ENCODE measurements around the gene TMEM11. TPM values are rescaled to one million over a fixed set of nuclear protein-coding genes. Genes with fewer than 3 reads are reported as not detected.
"Not testable (repeated sequence)": the region's sequence is repeated elsewhere in the genome, so short reads cannot be mapped to it uniquely, and the experiment has no call there.

TMEM11 gene
- total RNA-seq, 2 experiments from 2014 or later = 21.4 to 23.7 TPM

DNA sequence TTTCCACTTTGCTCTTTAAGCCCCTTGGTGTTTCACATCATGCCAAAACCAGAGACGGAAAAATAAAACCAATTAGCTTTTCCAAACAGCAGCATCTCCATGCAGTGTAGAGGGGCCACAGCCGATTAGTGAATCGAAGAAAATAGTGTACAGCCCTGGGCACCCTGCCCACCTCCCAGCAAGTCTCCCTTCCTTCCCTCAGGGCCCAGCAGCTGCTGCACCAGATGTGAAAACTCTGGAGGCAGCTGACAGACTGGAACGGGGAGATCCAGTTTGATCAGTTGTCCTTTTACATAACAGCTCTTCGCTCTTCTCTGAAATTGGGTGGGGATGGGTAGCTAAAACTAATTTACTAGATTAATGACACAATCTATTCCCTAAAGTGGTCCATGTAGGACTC lies 19.3 kb downstream of the TMEM11 start:
- POLR2A ChIA-PET = interaction anchor here (1.6 kb wide), 1 partner anchor 19 kb away, joined by 4 read pairs; the partner anchor contains the start of gene TMEM11
- H3K4me1 Mint-ChIP-seq = peaks cover 7% of the 10 kb centered on the region
- ATAC-seq (ENCODE audit: low read depth) (no peak), DNase-seq (no peak)
- H3K27me3 Mint-ChIP-seq = no peaks in the 10 kb centered on the region
- no peak overlapping the region for H3K27ac Mint-ChIP-seq
- H3K36me3 Mint-ChIP-seq = peaks cover 23% of the 10 kb centered on the region
- no peak overlapping the region for H3K4me3 Mint-ChIP-seq
- no peaks in the 10 kb centered on the region for H3K9me3 Mint-ChIP-seq

DNA sequence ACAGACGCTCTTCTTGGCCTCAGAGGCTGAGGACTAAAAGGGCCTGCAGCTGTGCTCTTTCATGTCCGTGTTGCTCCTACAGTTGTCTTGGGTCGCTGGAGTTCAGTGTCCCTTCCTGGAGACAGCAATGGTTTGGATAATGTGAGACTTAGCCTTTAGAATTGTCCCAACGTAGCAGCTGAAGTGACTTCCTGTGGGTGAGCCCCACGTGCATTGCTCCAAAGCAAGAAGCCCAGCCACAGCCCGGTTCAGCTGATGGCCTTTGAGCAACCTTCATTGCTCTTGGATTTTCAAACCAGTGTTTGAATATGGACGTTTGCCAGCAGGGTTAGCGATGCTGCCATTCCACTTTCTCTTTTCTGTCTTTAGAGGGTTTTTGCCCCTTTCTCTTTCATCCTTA lies 19.7 kb downstream of the TMEM11 start:
- Mint-ChIP-seq H3K36me3 (peaks cover 23% of the 10 kb centered on the region), H3K9me3 (no peaks in the 10 kb centered on the region), H3K4me3 (no peak overlapping the region), H3K27ac (no peak overlapping the region), H3K27me3 (no peaks in the 10 kb centered on the region), H3K4me1 (peaks cover 7% of the 10 kb centered on the region)
- DNase-seq = no peak
- POLR2A ChIA-PET = interaction anchor here (1.6 kb wide), 1 partner anchor 20 kb away, joined by 4 read pairs; the partner anchor contains the start of gene TMEM11
- ATAC-seq (ENCODE audit: low read depth) = no peak

DNA sequence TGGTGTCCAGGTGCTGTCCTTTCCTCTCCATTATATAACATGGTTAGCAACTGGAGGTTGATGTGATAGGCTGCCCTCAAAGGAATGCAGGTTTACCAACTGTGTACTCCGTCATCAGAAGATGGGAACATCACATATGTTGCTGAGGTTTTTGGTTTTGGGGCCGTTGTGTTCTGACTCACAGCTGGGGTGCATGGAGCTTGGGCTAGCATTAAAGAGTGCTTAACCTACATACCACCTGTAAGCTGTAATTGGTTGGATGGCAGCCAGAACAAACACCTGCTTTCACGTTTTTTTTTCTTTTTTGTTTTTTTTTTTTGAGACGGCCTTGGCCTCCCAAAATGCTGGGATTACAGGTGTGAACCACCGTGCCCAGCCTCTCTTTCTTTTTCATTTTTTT lies 20.9 kb downstream of the TMEM11 start:
- H3K27ac Mint-ChIP-seq = no peak overlapping the region
- peaks cover 7% of the 10 kb centered on the region for H3K4me1 Mint-ChIP-seq
- H3K9me3 Mint-ChIP-seq = no peaks in the 10 kb centered on the region
- POLR2A ChIA-PET = no interaction called here
- H3K36me3 Mint-ChIP-seq = peaks cover 17% of the 10 kb centered on the region
- DNase-seq = no peak
- no peak overlapping the region for H3K4me3 Mint-ChIP-seq
- H3K27me3 Mint-ChIP-seq = no peaks in the 10 kb centered on the region
- peak; percentile 33 for ATAC-seq (ENCODE audit: low read depth)

DNA sequence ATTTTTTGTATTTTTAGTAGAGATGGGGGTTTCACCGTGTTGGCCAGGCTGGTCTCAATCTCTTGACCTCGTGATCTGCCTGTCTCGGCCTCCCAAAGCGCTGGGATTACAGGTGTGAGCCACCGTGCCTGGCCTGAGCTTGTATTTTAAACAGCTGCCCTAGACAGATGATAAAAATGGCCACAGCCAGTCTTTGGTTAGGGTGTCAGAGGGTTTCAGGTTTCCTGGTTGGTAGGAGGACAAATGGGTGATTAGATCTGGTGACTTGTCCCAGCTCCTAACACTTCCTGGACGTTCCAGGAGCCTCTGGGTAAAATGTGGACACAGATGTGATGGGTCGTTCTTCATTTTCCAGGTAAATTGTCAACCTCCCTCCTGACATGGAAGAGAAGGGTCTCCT lies 21.5 kb downstream of the TMEM11 start:
- H3K4me1 Mint-ChIP-seq; H3K4me3 Mint-ChIP-seq; ATAC-seq (ENCODE audit: low read depth); POLR2A ChIA-PET; H3K27ac Mint-ChIP-seq; H3K9me3 Mint-ChIP-seq; DNase-seq; H3K27me3 Mint-ChIP-seq: not testable (repeated sequence)
- H3K36me3 Mint-ChIP-seq = peaks cover 15% of the 10 kb centered on the region

DNA sequence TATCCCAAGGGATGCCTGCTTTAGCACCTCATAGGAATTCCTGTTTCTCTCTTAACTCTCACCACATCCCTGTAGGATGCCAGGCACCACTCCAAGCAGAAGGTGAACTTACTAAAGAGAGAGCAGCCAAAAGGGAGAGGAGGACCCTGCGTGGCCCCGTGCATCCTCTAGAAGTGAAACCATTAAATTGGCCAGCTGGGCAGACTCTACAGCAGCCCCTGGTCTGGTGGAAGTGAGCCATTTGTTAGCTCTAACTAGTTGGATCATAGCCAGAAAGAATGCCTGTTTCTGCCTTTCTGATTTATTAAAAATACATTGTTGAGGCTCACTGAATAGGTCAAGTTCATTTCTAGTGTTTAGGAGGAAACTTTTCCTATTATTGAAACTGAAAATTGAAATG lies 22.3 kb downstream of the TMEM11 start:
- POLR2A ChIA-PET = no interaction called here
- DNase-seq (no peak), ATAC-seq (ENCODE audit: low read depth) (no peak)
- no peak overlapping the region for H3K27ac Mint-ChIP-seq
- peaks cover 13% of the 10 kb centered on the region for H3K36me3 Mint-ChIP-seq
- H3K9me3 Mint-ChIP-seq = no peaks in the 10 kb centered on the region
- H3K4me3 Mint-ChIP-seq = no peak overlapping the region
- H3K27me3 Mint-ChIP-seq = no peaks in the 10 kb centered on the region
- H3K4me1 Mint-ChIP-seq = peaks cover 7% of the 10 kb centered on the region

DNA sequence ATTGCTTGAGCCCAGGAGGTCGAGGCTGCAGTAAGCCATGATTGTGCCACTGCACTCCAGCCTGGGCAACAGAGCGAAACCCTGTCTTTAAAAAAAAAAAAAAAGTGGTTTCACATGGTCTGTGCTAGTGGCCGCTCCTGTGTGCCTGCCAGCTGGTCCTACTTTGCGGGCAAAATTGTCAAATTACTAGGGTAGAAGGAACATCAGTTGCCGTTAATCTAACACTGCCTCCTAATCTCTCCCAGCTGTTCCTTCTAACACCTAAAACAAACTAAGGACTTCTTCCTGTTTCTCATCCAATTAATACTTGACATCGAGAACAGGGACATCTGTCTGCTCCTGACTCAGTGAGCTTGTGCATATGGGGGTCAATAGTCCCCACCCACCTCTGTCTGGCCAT lies 23.9 kb downstream of the TMEM11 start:
- peaks cover 13% of the 10 kb centered on the region for H3K36me3 Mint-ChIP-seq
- DNase-seq (no peak), ATAC-seq (ENCODE audit: low read depth) (no peak)
- peaks cover 10% of the 10 kb centered on the region for H3K4me1 Mint-ChIP-seq
- H3K4me3 Mint-ChIP-seq = no peak overlapping the region
- POLR2A ChIA-PET = interaction anchor here (0.7 kb wide), 1 partner anchor 15 kb away, joined by 3 read pairs; no protein-coding TSS in a partner anchor
- H3K27ac Mint-ChIP-seq = no peak overlapping the region
- H3K27me3 Mint-ChIP-seq = no peaks in the 10 kb centered on the region
- H3K9me3 Mint-ChIP-seq = no peaks in the 10 kb centered on the region

DNA sequence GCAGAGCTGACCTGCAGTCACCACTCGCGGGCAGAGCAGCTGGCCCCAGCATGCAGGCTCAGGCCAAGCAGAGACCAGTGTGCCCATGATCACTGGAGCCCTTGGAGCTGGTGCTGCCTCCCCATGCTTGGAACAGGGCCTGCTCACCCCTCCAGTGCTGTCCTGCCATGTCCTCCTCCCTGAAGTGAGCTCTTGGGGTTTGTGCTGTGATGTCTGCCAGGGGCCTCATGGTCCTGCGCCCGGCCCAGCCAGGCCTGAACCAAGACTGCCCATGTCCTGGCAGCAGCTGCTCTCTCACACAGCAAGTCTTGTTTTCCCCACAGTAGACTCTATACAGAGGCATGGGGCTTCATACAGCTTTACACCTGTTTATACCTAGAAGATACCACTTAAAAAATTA lies 24.6 kb downstream of the TMEM11 start:
- Mint-ChIP-seq H3K9me3 (no peaks in the 10 kb centered on the region), H3K4me3 (no peak overlapping the region), H3K4me1 (peaks cover 8% of the 10 kb centered on the region), H3K27ac (no peak overlapping the region), H3K27me3 (no peaks in the 10 kb centered on the region), H3K36me3 (peaks cover 12% of the 10 kb centered on the region)
- POLR2A ChIA-PET = no interaction called here
- ATAC-seq (ENCODE audit: low read depth) (no peak), DNase-seq (no peak)

DNA sequence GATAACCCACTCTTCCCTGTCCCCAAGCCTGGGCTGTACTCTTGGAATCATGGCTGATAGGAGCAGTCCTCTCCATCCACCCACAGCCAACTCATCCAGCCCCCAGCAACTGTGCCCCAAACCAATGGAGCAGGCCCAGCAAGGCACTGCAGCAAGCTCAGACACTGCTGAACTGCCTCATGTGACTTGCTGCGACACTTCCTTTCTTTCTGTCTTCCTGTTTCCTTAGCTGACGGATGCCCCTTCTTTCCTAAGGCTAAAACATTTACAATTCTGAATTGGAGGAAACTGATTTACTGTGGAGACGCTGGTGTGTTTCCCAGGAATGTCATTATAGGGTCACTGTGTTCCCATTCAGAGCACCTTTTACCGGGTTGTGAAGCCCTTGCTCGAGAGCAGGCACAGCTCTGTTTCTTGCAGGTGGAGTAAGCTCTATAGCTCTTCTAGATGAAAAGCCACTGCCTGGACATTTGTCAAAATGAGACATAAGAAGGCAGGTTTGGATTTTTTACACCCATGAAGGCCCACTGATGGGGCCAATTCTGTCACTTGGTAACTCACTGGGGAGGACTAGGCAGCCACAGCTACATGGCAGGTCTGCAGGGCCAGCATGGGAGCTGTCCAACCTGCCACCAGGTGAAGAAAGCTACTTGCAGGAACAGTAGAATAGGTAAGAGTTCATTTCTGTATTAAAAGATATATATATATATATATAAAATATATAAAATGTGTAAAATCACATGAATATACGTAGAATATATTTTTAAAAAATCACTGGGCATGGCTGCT lies 27.4 kb downstream of the TMEM11 start:
- no peak overlapping the region for H3K4me3 Mint-ChIP-seq
- H3K27me3 Mint-ChIP-seq = no peaks in the 10 kb centered on the region
- ATAC-seq (ENCODE audit: low read depth) (no peak), DNase-seq (no peak)
- H3K36me3 Mint-ChIP-seq = peaks cover 8% of the 10 kb centered on the region
- peaks cover 3% of the 10 kb centered on the region for H3K4me1 Mint-ChIP-seq
- no peaks in the 10 kb centered on the region for H3K9me3 Mint-ChIP-seq
- POLR2A ChIA-PET = no interaction called here
- H3K27ac Mint-ChIP-seq = no peak overlapping the region

DNA sequence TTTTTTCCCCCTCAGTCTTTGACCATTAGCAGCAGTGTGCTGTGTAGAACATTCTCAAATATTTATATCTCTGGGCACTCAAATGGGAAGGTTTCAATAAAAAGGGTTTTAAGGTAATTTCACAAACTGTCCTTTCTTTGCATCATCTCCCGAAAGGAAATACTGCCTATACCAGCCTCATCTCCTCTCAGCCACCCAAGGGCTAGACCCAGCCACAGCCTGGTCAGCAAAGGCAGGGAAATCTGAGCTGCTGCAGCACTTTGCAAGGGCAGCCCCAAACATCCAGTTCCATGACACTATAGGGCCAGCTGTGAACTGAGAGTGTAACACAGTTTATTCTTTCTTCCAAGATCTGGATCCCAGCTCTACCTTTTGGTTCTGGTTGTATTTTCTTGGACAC lies 28.9 kb downstream of the TMEM11 start:
- Mint-ChIP-seq H3K27me3 (no peaks in the 10 kb centered on the region), H3K4me3 (no peak overlapping the region), H3K9me3 (no peaks in the 10 kb centered on the region), H3K27ac (no peak overlapping the region), H3K36me3 (peaks cover 4% of the 10 kb centered on the region), H3K4me1 (peaks cover 3% of the 10 kb centered on the region)
- no peak for ATAC-seq (ENCODE audit: low read depth)
- POLR2A ChIA-PET = no interaction called here
- DNase-seq = no peak

DNA sequence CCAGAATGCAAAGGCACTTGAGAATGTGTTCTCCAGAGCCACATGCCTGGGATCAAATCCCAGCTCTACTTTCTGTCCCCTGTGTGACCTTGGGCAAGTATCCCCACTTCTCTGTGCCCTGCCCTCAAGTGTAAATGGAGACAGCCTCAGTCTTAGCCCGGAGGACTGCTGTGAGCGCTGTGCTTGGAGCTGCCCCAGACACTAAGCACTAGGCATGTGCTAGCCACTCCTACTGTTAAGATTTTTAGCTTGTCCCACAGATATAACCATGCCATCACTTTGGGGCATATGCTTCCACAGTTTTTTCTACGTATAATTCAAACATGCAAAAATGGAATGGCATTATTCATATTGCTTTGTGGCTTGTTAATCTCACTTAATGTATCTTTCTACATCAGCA lies 29.4 kb downstream of the TMEM11 start:
- Mint-ChIP-seq H3K27me3 (no peaks in the 10 kb centered on the region), H3K4me3 (no peak overlapping the region), H3K9me3 (no peaks in the 10 kb centered on the region), H3K36me3 (peaks cover 5% of the 10 kb centered on the region), H3K27ac (no peak overlapping the region), H3K4me1 (peaks cover 3% of the 10 kb centered on the region)
- DNase-seq (no peak), ATAC-seq (ENCODE audit: low read depth) (no peak)
- POLR2A ChIA-PET = no interaction called here

DNA sequence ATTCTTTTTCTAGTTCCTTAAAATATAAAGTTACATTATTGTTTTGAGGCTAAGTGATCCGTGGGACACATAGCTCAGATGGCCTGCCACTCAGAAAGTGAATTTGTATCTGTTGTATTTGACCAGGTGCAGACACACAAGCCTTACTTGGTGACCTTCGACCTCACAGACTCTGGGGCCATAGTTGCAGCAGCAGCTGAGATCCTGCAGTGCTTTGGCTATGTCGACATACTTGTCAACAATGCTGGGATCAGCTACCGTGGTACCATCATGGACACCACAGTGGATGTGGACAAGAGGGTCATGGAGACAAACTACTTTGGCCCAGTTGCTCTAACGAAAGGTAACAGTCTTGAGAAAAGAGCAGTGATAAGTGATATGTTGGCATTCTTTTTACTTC lies 30.5 kb downstream of the TMEM11 start:
- POLR2A ChIA-PET = no interaction called here
- peaks cover 5% of the 10 kb centered on the region for H3K36me3 Mint-ChIP-seq
- no peaks in the 10 kb centered on the region for H3K9me3 Mint-ChIP-seq
- no peak for ATAC-seq (ENCODE audit: low read depth)
- H3K4me3 Mint-ChIP-seq = no peak overlapping the region
- H3K4me1 Mint-ChIP-seq = peaks cover 3% of the 10 kb centered on the region
- DNase-seq = no peak
- no peaks in the 10 kb centered on the region for H3K27me3 Mint-ChIP-seq
- H3K27ac Mint-ChIP-seq = no peak overlapping the region

DNA sequence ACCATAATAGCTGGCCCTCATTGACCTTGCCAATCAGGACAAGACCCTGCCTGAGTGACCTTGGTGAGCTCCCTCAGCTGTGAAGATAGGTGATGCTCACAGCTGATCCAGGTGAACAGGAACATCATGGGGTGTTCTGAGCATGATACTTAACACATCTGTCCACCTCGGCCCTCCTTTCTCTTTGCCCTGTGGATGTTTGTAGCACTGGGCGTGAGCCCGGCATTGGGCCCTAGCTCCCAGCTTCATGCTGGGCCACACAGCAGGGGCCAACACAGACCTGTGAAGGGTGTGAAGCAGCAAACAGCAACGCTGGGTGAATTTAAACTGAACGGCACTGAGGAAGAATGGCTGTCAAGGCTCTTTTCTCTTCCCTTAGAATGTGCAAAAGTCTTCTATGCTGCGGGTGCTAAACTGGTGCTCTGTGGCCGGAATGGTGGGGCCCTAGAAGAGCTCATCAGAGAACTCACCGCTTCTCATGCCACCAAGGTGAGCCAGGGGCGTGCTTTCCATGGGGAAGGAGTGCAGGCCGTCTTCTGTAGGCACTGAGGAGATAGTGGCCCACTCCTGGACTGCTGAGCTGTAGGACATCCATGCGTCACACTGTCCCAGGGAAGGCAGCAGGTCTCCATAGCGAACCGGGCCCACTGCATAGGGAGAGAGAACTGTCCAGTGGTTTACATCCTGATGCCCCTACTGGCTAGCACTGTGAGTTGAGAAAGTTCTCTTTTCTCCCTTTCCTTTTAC lies 35.9 kb downstream of the TMEM11 start:
- H3K9me3 Mint-ChIP-seq = no peaks in the 10 kb centered on the region
- H3K36me3 Mint-ChIP-seq = peaks cover 7% of the 10 kb centered on the region
- H3K27ac Mint-ChIP-seq = no peak overlapping the region
- POLR2A ChIA-PET = no interaction called here
- no peak for ATAC-seq (ENCODE audit: low read depth)
- no peaks in the 10 kb centered on the region for H3K4me1 Mint-ChIP-seq
- DNase-seq = no peak
- no peak overlapping the region for H3K4me3 Mint-ChIP-seq
- no peaks in the 10 kb centered on the region for H3K27me3 Mint-ChIP-seq

DNA sequence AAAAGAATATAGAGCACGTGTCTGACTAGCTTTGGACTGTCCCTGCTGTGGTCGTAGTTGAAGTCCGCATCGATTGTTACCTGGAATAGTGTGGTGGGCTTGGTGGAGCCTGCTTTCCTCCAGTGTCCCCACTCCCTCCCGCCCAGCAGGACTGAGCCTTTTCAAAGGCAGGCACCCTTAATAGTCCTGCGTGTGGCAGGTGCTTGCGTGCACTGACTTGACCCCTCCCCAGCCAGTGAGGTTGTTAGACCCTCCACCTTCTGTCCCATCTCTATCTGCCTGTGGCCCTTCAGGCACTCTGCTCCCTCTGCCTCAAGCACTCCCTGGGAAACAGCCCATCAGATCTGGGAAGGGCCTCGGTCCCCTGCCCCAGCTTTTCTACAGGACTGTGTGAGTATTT lies 36.6 kb downstream of the TMEM11 start:
- peaks cover 7% of the 10 kb centered on the region for H3K36me3 Mint-ChIP-seq
- no peaks in the 10 kb centered on the region for H3K27me3 Mint-ChIP-seq
- ATAC-seq (ENCODE audit: low read depth) (no peak), DNase-seq (no peak)
- no peak overlapping the region for H3K27ac Mint-ChIP-seq
- no peaks in the 10 kb centered on the region for H3K9me3 Mint-ChIP-seq
- POLR2A ChIA-PET = no interaction called here
- no peak overlapping the region for H3K4me3 Mint-ChIP-seq
- H3K4me1 Mint-ChIP-seq = no peaks in the 10 kb centered on the region

DNA sequence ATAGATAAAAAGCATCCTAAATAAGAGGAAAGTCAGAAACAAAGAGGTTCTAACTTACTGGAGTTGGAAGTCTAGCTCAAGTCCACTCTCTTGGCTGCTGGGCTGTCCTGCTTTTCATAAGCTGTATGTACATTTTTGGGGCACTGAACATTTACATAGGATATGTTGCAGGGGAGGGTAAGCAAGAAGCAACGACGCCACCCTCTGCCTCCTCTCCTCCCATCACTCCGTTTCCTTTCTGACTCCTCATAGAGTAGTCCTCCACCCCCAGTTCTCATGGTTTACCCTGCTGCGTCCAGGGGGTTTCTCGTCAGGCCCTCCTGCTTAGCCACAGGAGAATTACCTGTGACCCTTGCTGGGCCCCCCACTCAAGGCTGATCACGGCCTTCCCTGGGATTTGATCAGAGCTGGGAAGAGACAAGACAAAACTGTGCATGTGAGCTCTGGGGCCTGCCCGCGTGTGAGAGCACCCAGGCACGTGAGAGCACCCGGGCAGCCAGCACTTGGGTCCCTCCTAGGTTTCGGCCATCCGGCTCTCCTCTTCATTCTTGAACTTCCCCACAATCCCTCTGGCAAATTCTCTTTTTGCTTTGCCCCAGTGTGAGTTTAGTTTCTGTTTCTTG lies 37.1 kb downstream of the TMEM11 start:
- no peak for ATAC-seq (ENCODE audit: low read depth)
- Mint-ChIP-seq H3K27me3 (no peaks in the 10 kb centered on the region), H3K36me3 (peaks cover 10% of the 10 kb centered on the region), H3K27ac (no peak overlapping the region), H3K4me1 (no peaks in the 10 kb centered on the region), H3K4me3 (no peak overlapping the region), H3K9me3 (no peaks in the 10 kb centered on the region)
- POLR2A ChIA-PET = no interaction called here
- DNase-seq = no peak
